Uterine smooth muscle cell (primary cell): Measurements from ENCODE around the gene ACE. TPM values are rescaled to one million over a fixed set of nuclear protein-coding genes. Genes with fewer than 3 reads are reported as not detected.

Source experiments
- total RNA-seq: library from RNA; depleted of rRNA; stranded (reverse); fragments of >200 nt; gene quantifications from 2 replicates; pipeline ENCODE4 v1.2.3, GENCODE V29; 2014

ACE gene
- total RNA-seq = 4.6 and 7.6 TPM in 2 replicates

GRCh38 chr17:63476854-63477479 is at the start of gene ACE:
Gene ACE (plus strand): TSS chr17:63477061. CDS start chr17:63477095, 34 bp downstream.

GRCh38 chr17:63445954-63446752 is 30.7 kb upstream of the ACE start, which contains the start of gene CYB561:
Gene CYB561 (minus strand): TSS chr17:63446306. CDS start chr17:63437547, 8,759 bp downstream.

DNA sequence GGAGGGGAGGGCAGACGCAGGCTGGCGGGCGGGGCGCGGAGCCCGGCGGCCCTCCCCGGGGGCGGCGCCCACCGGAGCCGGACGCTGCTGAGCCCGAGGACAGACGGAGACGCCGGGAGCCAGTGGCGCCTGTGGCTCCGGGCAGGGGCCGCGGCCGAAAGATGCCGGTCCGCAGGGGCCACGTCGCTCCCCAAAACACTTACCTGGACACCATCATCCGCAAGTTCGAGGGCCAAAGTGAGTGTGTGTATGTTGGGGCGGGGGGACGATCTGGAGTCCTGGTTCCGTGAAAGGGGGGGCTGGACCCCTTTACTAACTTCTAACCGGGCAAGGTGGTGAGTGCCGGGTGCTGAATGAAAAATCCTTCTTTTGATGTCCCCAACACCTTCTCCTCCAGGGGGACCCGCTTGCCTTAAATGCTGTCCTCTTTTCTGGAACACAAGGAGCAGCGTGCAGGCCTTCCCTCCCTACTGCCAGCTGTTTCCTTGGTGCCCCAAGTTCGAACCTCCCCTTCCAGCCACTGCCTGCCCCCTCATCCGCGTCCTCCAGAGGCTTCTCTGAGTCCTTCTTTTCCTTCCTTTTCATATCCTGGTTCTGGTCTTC is 46.5 kb downstream of the ACE start, which contains the start of gene KCNH6:
Gene KCNH6 (plus strand): TSS at position 106 of the 603 bp plus-strand sequence. CDS start 56 bp downstream, at position 162.

Other genes with a start within 250 kb of the ACE start
- 11.3 and 15.7 TPM in 2 replicates for gene CYB561, start 30.8 kb upstream of the ACE start, total RNA-seq
- not detected in 2 replicates for gene KCNH6, start 46.3 kb downstream of the ACE start, total RNA-seq
- 15.6 and 23.1 TPM in 2 replicates for gene DCAF7, start 73.4 kb downstream of the ACE start, total RNA-seq
- 18.0 and 23.0 TPM in 2 replicates for gene TACO1, start 123.8 kb downstream of the ACE start, total RNA-seq
- 32.1 and 36.3 TPM in 2 replicates for gene MAP3K3, start 145.4 kb downstream of the ACE start, total RNA-seq
- 2.5 and 2.8 TPM in 2 replicates for gene LIMD2, start 223.1 kb downstream of the ACE start, total RNA-seq